ENCODE results near the gene NUP210. TPM values are rescaled to one million over a fixed set of nuclear protein-coding genes. Genes with fewer than 3 reads are reported as not detected.

Gene NUP210
- total and polyA plus RNA-seq, 2 donors (not counting 3 experiments of a cell fraction or from before 2014, with no cell fraction given): 0.14 to 0.84 TPM

- H3K27me3 ChIP-seq (ENCODE audit: control insufficient read depth in 2 of 2, insufficient read depth in 2 of 2, low read length in 2 of 2): no peaks in the 10 kb centered on the region
- no peaks in the 10 kb centered on the region for H3K9me3 ChIP-seq (replicated peaks; ENCODE audit: control insufficient read depth, insufficient read depth, low read length)
- CTCF ChIA-PET: no interaction called here
- TF ChIP-seq MYC (IDR thresholded peaks at IDR 0.05; ENCODE audit: low read depth, low read length) (no peak), POLR2AphosphoS5 (IDR thresholded peaks at IDR 0.05; ENCODE audit: insufficient read depth, low read depth, low read length) (no peak), EZH2 (IDR thresholded peaks at IDR 0.05; ENCODE audit: borderline replicate concordance, low read depth, low read length, severe bottlenecking) (no peak), MAX (IDR thresholded peaks at IDR 0.05; ENCODE audit: insufficient read depth, insufficient read length) (no peak), POLR2A (IDR thresholded peaks at IDR 0.05; ENCODE audit: low read depth, low read length) (no peak), JUN (IDR thresholded peaks at IDR 0.05; ENCODE audit: borderline replicate concordance, insufficient read depth, insufficient read length, low read depth) (no peak), FOS (IDR thresholded peaks at IDR 0.05; ENCODE audit: borderline replicate concordance, insufficient read depth, low read length) (no peak), GATA2 (IDR thresholded peaks at IDR 0.05; ENCODE audit: insufficient read depth, insufficient read length, low read depth, low read length) (no peak)
- TF ChIP-seq, protein P1, sequence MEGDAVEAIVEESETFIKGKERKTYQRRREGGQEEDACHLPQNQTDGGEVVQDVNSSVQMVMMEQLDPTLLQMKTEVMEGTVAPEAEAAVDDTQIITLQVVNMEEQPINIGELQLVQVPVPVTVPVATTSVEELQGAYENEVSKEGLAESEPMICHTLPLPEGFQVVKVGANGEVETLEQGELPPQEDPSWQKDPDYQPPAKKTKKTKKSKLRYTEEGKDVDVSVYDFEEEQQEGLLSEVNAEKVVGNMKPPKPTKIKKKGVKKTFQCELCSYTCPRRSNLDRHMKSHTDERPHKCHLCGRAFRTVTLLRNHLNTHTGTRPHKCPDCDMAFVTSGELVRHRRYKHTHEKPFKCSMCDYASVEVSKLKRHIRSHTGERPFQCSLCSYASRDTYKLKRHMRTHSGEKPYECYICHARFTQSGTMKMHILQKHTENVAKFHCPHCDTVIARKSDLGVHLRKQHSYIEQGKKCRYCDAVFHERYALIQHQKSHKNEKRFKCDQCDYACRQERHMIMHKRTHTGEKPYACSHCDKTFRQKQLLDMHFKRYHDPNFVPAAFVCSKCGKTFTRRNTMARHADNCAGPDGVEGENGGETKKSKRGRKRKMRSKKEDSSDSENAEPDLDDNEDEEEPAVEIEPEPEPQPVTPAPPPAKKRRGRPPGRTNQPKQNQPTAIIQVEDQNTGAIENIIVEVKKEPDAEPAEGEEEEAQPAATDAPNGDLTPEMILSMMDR (IDR thresholded peaks at IDR 0.05; ENCODE audit: extremely low read depth in 1 of 2, insufficient read depth in 1 of 2, low read depth in 1 of 2, low read length in 2 of 2): no peak
- H3K4me1 ChIP-seq (ENCODE audit: control insufficient read depth, extremely low read depth, insufficient read depth, low read length): no peaks in the 10 kb centered on the region
- no peaks in the 10 kb centered on the region for H3K79me2 ChIP-seq (ENCODE audit: control insufficient read depth, insufficient read depth, low read length)
- no peak for DNase-seq (ENCODE audit: low read depth, low spot score)
- no peaks in the 10 kb centered on the region for H4K20me1 ChIP-seq (replicated peaks; ENCODE audit: control insufficient read depth, extremely low read depth, insufficient read depth, low read length)
- POLR2A ChIA-PET: no interaction called here
- no peak overlapping the region for H3K27ac ChIP-seq (ENCODE audit: insufficient read depth, low read depth, low read length)
- intact Hi-C loops (cut with micrococcal nuclease) (no loop called here), dilution Hi-C loops (cut with MboI; ENCODE audit: extremely low pct_ligation_motif_present, low sequenced_read_pairs) (no loop called here)
- H3K9ac ChIP-seq (replicated peaks; ENCODE audit: extremely low read depth, insufficient read depth, low read length): no peak overlapping the region
- FAIRE-seq: no peak
- no TSS peak for BruUV-seq (replicated peaks)
- H2AFZ ChIP-seq (ENCODE audit: low read depth, low read length): no peak overlapping the region
- H3K36me3 ChIP-seq (ENCODE audit: control insufficient read depth in 2 of 2, extremely low read depth in 1 of 2, insufficient read depth in 2 of 2, low read length in 2 of 2): no peaks in the 10 kb centered on the region
- H3K9me1 ChIP-seq (replicated peaks; ENCODE audit: control insufficient read depth, extremely low read depth, insufficient read depth, low read length): no peaks in the 10 kb centered on the region
- no peak overlapping the region for H3K4me2 ChIP-seq (ENCODE audit: insufficient read depth, low read length)
- no peak overlapping the region for H3K4me3 ChIP-seq (replicated peaks in 1 of 3; ENCODE audit: insufficient read depth in 1 of 3, low read depth in 1 of 3, low read length in 3 of 3)
Observed at GRCh38 chr3:13269711-13270378, 150.3 kb downstream of the NUP210 start.

All from endothelial cell of umbilical vein (primary cell).